SK-N-SH treated with all-trans-retinoic acid at 6 μM for 48 hours (cell line): ENCODE results near the gene SMAD9.

ENCODE experiments used
- ARNTL ChIP-seq: fragments of 450-650 bp; formaldehyde crosslinking; IDR thresholded peaks from 2 replicates; pipeline ENCODE4 v1.5.0; 2020; ENCODE audit warnings: low read depth, mild to moderate bottlenecking, moderate library complexity, borderline replicate concordance
- BACH2 ChIP-seq: fragments of 250-450 bp; sonication (Bioruptor Pico); IDR thresholded peaks from 2 replicates; pipeline ENCODE4 v1.9.0; 2021; ENCODE audit warnings: mild to moderate bottlenecking, borderline replicate concordance
- CREB5 ChIP-seq: fragments of 250-450 bp; sonication (Bioruptor Pico); IDR thresholded peaks from 2 replicates; pipeline ENCODE4 v1.5.1; 2020; ENCODE audit warnings: low read depth, mild to moderate bottlenecking, moderate library complexity
- CSRNP3 ChIP-seq: fragments of 250-450 bp; sonication (Bioruptor Pico); IDR thresholded peaks from 2 replicates; pipeline ENCODE4 v1.5.1; 2021; ENCODE audit warnings: mild to moderate bottlenecking, moderate library complexity
- GLIS3 ChIP-seq: fragments of 250-450 bp; sonication (Bioruptor Pico); IDR thresholded peaks from 2 replicates; pipeline ENCODE4 v1.5.0; 2020; ENCODE audit warnings: mild to moderate bottlenecking, moderate library complexity
- PATZ1 ChIP-seq: fragments of 250-450 bp; sonication (Bioruptor Pico); IDR thresholded peaks from 2 replicates; pipeline ENCODE4 v1.8.0; 2020; ENCODE audit warnings: mild to moderate bottlenecking, moderate library complexity, borderline replicate concordance
- RARB ChIP-seq: fragments of 250-450 bp; sonication (Bioruptor Pico); IDR thresholded peaks from 2 replicates; pipeline ENCODE4 v1.8.0; 2021; ENCODE audit warnings: mild to moderate bottlenecking, moderate library complexity
- TOX ChIP-seq: fragments of 250-450 bp; sonication (Bioruptor Pico); IDR thresholded peaks from 2 replicates; pipeline ENCODE4 v1.8.0; 2021; ENCODE audit warnings: mild to moderate bottlenecking, moderate library complexity, borderline replicate concordance
- TSHZ2 ChIP-seq: fragments of 250-450 bp; sonication (Bioruptor Pico); IDR thresholded peaks from 2 replicates; pipeline ENCODE4 v1.5.0; 2020; ENCODE audit warnings: mild to moderate bottlenecking, moderate library complexity
- ZFP3 ChIP-seq: fragments of 250-450 bp; sonication (Bioruptor Pico); IDR thresholded peaks from 2 replicates; pipeline ENCODE4 v1.5.0; 2020; ENCODE audit warnings: mild to moderate bottlenecking, moderate library complexity
- ZFP30 ChIP-seq: fragments of 450-650 bp; formaldehyde crosslinking; IDR thresholded peaks from 2 replicates; pipeline ENCODE4 v1.5.0; 2022; ENCODE audit warnings: mild to moderate bottlenecking, moderate library complexity
- ZNF8 ChIP-seq: fragments of 450-650 bp; formaldehyde crosslinking; IDR thresholded peaks from 2 replicates; pipeline ENCODE4 v1.5.0; 2020; ENCODE audit warnings: mild to moderate bottlenecking, moderate library complexity

GRCh38 chr13:36879218-36879938 lies 40.7 kb downstream of the SMAD9 start:
- no peak for TF ChIP-seq ARNTL
- TF ChIP-seq ZFP3 (CRISPR knock-in tag), result no peak
- no peak for TF ChIP-seq ZNF8
- no peak for TF ChIP-seq ZFP30 (CRISPR knock-in tag)
- no peak for TF ChIP-seq TSHZ2 (CRISPR knock-in tag)
- no peak for TF ChIP-seq GLIS3
- TF ChIP-seq BACH2, result no peak
- TF ChIP-seq CSRNP3 (CRISPR knock-in tag), result no peak
- no peak for TF ChIP-seq CREB5 (CRISPR knock-in tag)
- no peak for TF ChIP-seq TOX (CRISPR knock-in tag)
- TF ChIP-seq PATZ1, result no peak
- no peak for TF ChIP-seq RARB (CRISPR knock-in tag)
